ENCODE data around the gene POU3F3. TPM values are rescaled to one million over a fixed set of nuclear protein-coding genes. Genes with fewer than 3 reads are reported as not detected.

Gene POU3F3
- total RNA-seq, 1 experiment from 2014 or later = not detected

DNA sequence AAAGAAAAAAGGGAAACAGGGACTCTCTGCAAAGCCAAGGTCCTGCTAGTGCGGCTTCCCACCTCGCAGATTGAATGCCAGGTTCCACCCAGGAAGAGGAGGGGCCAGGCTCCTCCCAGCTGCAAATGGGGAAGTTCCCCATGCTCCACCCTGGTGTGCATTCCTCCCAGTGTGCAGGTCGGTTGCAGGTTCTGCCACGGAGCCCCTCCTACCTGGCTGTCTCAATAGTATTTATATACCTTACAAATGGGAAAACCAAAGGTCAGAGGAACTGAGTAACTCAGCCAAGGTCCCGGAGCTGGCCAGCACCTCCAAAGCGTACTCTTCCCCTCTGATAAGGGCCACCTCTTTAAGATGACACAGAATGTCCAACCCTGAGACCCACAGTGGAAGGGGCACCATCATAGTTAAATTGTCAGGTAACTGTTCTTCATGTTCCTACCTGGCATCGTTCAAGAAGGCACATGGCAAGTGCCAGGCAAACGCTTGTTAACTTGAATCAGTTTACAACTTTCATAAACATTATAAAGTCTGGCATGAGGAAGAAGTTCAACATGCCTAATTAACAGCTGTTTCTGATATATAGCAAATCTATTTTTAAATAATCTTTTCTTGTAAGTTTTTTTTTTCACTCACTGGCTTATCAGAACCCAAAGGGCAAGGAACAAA lies 35.5 kb downstream of the POU3F3 start:
- Mint-ChIP-seq H3K27me3 (ENCODE audit: unreplicated experiment) (peaks cover 31% of the 10 kb centered on the region), H3K4me1 (ENCODE audit: low read depth, unreplicated experiment) (no peaks in the 10 kb centered on the region), H3K36me3 (ENCODE audit: insufficient read depth, unreplicated experiment) (no peaks in the 10 kb centered on the region), H3K9me3 (ENCODE audit: low read depth, unreplicated experiment) (no peaks in the 10 kb centered on the region), H3K4me3 (ENCODE audit: low read depth, unreplicated experiment) (no peak overlapping the region), H3K27ac (ENCODE audit: unreplicated experiment) (no peak overlapping the region)
- DNase-seq = no peak
- CTCF ChIA-PET = no interaction called here
- TF ChIP-seq, protein P1, sequence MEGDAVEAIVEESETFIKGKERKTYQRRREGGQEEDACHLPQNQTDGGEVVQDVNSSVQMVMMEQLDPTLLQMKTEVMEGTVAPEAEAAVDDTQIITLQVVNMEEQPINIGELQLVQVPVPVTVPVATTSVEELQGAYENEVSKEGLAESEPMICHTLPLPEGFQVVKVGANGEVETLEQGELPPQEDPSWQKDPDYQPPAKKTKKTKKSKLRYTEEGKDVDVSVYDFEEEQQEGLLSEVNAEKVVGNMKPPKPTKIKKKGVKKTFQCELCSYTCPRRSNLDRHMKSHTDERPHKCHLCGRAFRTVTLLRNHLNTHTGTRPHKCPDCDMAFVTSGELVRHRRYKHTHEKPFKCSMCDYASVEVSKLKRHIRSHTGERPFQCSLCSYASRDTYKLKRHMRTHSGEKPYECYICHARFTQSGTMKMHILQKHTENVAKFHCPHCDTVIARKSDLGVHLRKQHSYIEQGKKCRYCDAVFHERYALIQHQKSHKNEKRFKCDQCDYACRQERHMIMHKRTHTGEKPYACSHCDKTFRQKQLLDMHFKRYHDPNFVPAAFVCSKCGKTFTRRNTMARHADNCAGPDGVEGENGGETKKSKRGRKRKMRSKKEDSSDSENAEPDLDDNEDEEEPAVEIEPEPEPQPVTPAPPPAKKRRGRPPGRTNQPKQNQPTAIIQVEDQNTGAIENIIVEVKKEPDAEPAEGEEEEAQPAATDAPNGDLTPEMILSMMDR (IDR thresholded peaks at IDR 0.05; ENCODE audit: unreplicated experiment) = no peak
- intact Hi-C loops (cut with micrococcal nuclease; ENCODE audit: unreplicated experiment) = no loop called here
- BruUV-seq (replicated peaks) = no TSS peak

DNA sequence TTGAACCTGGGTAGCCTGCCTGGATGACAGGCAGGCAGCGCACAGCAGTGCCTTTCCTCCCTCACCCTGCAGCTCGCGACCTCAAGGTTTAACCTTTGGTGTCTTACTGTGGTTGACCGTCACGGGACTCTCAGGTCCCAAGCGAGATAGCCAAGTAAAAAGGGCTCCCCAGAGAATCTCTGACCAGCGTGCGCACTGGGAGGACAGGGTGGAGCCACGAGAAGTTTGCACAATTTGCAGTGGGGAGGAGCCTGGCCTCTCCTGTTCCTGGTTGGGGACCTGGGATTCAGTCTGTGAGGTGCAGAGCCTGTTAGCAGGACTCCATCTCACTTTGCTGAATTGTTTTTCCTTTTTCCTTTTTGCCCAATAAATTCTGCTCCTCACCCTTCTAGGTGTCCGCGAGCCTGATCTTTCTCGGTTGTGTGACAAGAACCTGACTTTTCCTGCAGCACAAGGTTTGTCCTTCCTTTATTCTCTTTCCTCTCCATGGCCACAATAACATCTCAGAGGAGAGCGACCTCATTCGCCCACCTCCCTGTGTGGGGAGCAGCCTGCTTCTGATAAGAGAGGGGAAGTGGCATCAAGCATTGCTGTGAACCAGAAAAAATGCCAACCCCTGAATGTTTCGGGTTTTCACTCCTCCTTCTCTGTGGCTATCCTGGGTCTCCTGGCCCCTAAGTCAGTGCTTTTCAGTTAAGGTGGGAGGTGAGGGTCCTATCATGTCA lies 36.2 kb downstream of the POU3F3 start:
- BruUV-seq (replicated peaks) = no TSS peak
- TF ChIP-seq, protein P1 (IDR thresholded peaks at IDR 0.05; ENCODE audit: unreplicated experiment) = no peak

DNA sequence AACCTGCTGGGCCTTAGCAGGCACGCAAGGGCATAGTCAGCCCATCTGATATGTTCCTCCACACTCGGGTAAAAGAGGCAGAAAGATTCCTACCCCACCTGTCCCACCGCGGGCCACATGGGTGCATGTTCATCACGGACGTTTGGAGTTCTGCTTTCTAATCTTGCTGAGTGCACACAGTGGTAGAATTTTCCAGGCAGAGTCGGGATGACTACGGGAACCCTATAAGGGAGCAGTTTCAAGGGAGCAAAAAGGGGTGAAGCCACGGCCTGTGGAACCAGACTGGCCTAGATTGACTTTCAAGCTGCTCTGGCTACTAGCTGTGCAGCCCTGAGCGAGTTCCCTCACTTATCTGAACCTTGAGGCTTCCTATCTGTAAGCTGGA lies 36.8 kb downstream of the POU3F3 start:
- DNase-seq = no peak
- TF ChIP-seq, protein P1 (IDR thresholded peaks at IDR 0.05; ENCODE audit: unreplicated experiment) = no peak
- CTCF ChIA-PET = no interaction called here
- no peaks in the 10 kb centered on the region for H3K9me3 Mint-ChIP-seq (ENCODE audit: low read depth, unreplicated experiment)
- H3K27me3 Mint-ChIP-seq (ENCODE audit: unreplicated experiment) = peaks cover 23% of the 10 kb centered on the region
- H3K27ac Mint-ChIP-seq (ENCODE audit: unreplicated experiment) = no peak overlapping the region
- no peak overlapping the region for H3K4me3 Mint-ChIP-seq (ENCODE audit: low read depth, unreplicated experiment)
- H3K36me3 Mint-ChIP-seq (ENCODE audit: insufficient read depth, unreplicated experiment) = no peaks in the 10 kb centered on the region
- intact Hi-C loops (cut with micrococcal nuclease; ENCODE audit: unreplicated experiment) = no loop called here
- H3K4me1 Mint-ChIP-seq (ENCODE audit: low read depth, unreplicated experiment) = no peaks in the 10 kb centered on the region
- no TSS peak for BruUV-seq (replicated peaks)

More for the DNA sequence above, 36.2 kb downstream of the POU3F3 start:
- DNase-seq = no peak
- H3K27ac Mint-ChIP-seq (ENCODE audit: unreplicated experiment) = no peak overlapping the region
- H3K9me3 Mint-ChIP-seq (ENCODE audit: low read depth, unreplicated experiment) = no peaks in the 10 kb centered on the region
- H3K27me3 Mint-ChIP-seq (ENCODE audit: unreplicated experiment) = peaks cover 24% of the 10 kb centered on the region
- H3K36me3 Mint-ChIP-seq (ENCODE audit: insufficient read depth, unreplicated experiment) = no peaks in the 10 kb centered on the region
- CTCF ChIA-PET = no interaction called here
- H3K4me1 Mint-ChIP-seq (ENCODE audit: low read depth, unreplicated experiment) = no peaks in the 10 kb centered on the region
- intact Hi-C loops (cut with micrococcal nuclease; ENCODE audit: unreplicated experiment) = no loop called here
- H3K4me3 Mint-ChIP-seq (ENCODE audit: low read depth, unreplicated experiment) = no peak overlapping the region

DNA sequence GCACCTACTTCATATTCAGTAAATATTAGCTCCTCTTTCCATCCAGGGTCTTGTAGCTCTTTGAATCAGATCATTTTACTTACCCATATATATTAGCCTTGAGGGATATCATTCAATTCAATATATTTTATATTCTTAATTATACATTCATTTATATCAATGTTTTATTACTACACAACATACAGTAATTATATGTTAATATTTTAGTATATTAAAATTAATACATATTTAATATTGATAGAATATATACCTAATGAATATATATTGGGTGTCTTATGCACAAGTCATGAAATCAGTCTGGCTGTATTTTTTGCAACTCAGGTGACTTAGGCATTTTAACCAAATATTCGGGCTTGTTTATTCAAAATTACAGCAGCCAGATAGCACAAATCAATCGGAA lies 37.2 kb downstream of the POU3F3 start:
- CTCF ChIA-PET = no interaction called here
- no peak for DNase-seq
- H3K4me3 Mint-ChIP-seq (ENCODE audit: low read depth, unreplicated experiment) = no peak overlapping the region
- intact Hi-C loops (cut with micrococcal nuclease; ENCODE audit: unreplicated experiment) = no loop called here
- no peaks in the 10 kb centered on the region for H3K4me1 Mint-ChIP-seq (ENCODE audit: low read depth, unreplicated experiment)
- no TSS peak for BruUV-seq (replicated peaks)
- TF ChIP-seq, protein P1 (IDR thresholded peaks at IDR 0.05; ENCODE audit: unreplicated experiment) = no peak
- no peaks in the 10 kb centered on the region for H3K9me3 Mint-ChIP-seq (ENCODE audit: low read depth, unreplicated experiment)
- peaks cover 19% of the 10 kb centered on the region for H3K27me3 Mint-ChIP-seq (ENCODE audit: unreplicated experiment)
- H3K27ac Mint-ChIP-seq (ENCODE audit: unreplicated experiment) = no peak overlapping the region
- H3K36me3 Mint-ChIP-seq (ENCODE audit: insufficient read depth, unreplicated experiment) = no peaks in the 10 kb centered on the region

Measured in Calu3 (cell line).